ENCODE results near the gene TUBG1.
"Not testable (repeated sequence)": the region's sequence is repeated elsewhere in the genome, so short reads cannot be mapped to it uniquely, and the experiment has no call there.

TUBG1 gene

GRCh38 chr17:42623271-42623670, 13.8 kb downstream of the TUBG1 start:
- no peak for DNase-seq (ENCODE audit: low read depth in 3 of 3, low spot score in 1 of 3)

GRCh38 chr17:42623732-42624596, 14.5 kb downstream of the TUBG1 start:
- DNase-seq (ENCODE audit: low read depth in 3 of 3, low spot score in 1 of 3), result no peak

GRCh38 chr17:42627032-42627764, 17.7 kb downstream of the TUBG1 start:
- not testable (repeated sequence) for DNase-seq (ENCODE audit: low read depth in 3 of 3, low spot score in 1 of 3)

- DNase-seq (ENCODE audit: low read depth in 3 of 3, low spot score in 1 of 3), result no peak
These were observed 20.0 kb downstream of the TUBG1 start for GRCh38 chr17:42629411-42630009.

GRCh38 chr17:42632949-42633444, 23.5 kb downstream of the TUBG1 start:
- no peak for DNase-seq (ENCODE audit: low read depth in 3 of 3, low spot score in 1 of 3)

GRCh38 chr17:42639525-42640113, 30.1 kb downstream of the TUBG1 start:
- no peak for DNase-seq (ENCODE audit: low read depth in 3 of 3, low spot score in 1 of 3)

- DNase-seq (ENCODE audit: low read depth in 3 of 3, low spot score in 1 of 3), result no peak
These were observed 30.6 kb downstream of the TUBG1 start for GRCh38 chr17:42640121-42640520.

- no peak for DNase-seq (ENCODE audit: low read depth in 3 of 3, low spot score in 1 of 3)
These were observed 32.9 kb downstream of the TUBG1 start for GRCh38 chr17:42642336-42642735.

- DNase-seq (ENCODE audit: low read depth in 3 of 3, low spot score in 1 of 3), result no peak
These were observed 38.3 kb downstream of the TUBG1 start for GRCh38 chr17:42647778-42648177.

- DNase-seq (ENCODE audit: low read depth in 3 of 3, low spot score in 1 of 3), result no peak
These were observed 41.9 kb downstream of the TUBG1 start for GRCh38 chr17:42651392-42651791.

GRCh38 chr17:42653179-42654124, 44.0 kb downstream of the TUBG1 start:
- no peak for DNase-seq (ENCODE audit: low read depth in 3 of 3, low spot score in 1 of 3)

- DNase-seq (ENCODE audit: low read depth in 3 of 3, low spot score in 1 of 3), result no peak
These were observed 46.0 kb downstream of the TUBG1 start for GRCh38 chr17:42655528-42655927.

- no peak for DNase-seq (ENCODE audit: low read depth in 3 of 3, low spot score in 1 of 3)
These were observed 48.5 kb downstream of the TUBG1 start for GRCh38 chr17:42657824-42658588.

GRCh38 chr17:42659079-42659931, 49.8 kb downstream of the TUBG1 start, which contains the start of gene TUBG2:
TUBG2 (plus strand) TSS chr17:42659284; CDS start chr17:42659504, 220 bp downstream.
- peak in 2 of 3 donors; percentile 57 to 70 for DNase-seq (ENCODE audit: low read depth in 3 of 3, low spot score in 1 of 3)

GRCh38 chr17:42659932-42660274, 50.4 kb downstream of the TUBG1 start:
- DNase-seq (ENCODE audit: low read depth in 3 of 3, low spot score in 1 of 3), result not testable (repeated sequence)

- DNase-seq (ENCODE audit: low read depth in 3 of 3, low spot score in 1 of 3), result no peak
These were observed 51.3 kb downstream of the TUBG1 start for GRCh38 chr17:42660692-42661345.
